ENCODE results near the gene ADAMTS2. TPM values are rescaled to one million over a fixed set of nuclear protein-coding genes. Genes with fewer than 3 reads are reported as not detected.

Gene ADAMTS2
- total RNA-seq, 2 donors from 2014 or later = not detected

- no peaks in the 10 kb centered on the region for H3K36me3 Mint-ChIP-seq
- ATAC-seq = no peak
- no peaks in the 10 kb centered on the region for H3K9me3 Mint-ChIP-seq
- no peak for DNase-seq (ENCODE audit: low spot score in 2 of 2)
- no peak overlapping the region for H3K27ac Mint-ChIP-seq
These were observed 151.5 kb downstream of the ADAMTS2 start for GRCh38 chr5:179193746-179194145.

DNA sequence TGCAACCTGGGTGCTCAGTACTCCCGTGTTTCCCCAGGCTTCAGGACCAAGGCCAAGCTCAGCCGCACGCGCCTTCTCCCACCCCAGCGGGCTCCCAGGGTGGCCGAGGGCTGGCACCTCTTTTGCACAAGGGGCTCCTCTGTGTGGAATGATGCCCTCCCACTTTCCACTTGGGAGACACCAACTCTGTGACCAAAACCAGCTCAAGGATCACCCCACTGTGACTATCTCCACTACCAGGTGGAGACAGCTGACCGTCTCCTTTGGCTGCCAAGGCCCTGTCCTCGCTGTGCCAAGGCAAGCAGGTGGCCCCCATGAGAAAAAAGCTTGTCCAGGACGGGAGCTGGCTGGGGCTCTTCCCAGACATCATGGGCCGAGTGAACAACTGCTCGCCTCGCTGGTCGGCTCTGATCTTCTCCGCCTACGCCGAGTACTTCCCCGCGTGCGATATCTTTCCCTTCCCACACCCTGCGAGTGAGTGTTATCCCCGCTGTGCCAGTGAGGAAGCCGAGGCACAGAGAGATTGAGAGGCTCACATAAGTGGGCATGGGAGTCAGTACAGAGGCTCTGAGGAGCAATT is 152.3 kb downstream of the ADAMTS2 start:
- H3K27ac Mint-ChIP-seq = no peak overlapping the region
- H3K9me3 Mint-ChIP-seq = no peaks in the 10 kb centered on the region
- no peak for DNase-seq (ENCODE audit: low spot score in 2 of 2)
- ATAC-seq = no peak
- no peaks in the 10 kb centered on the region for H3K36me3 Mint-ChIP-seq

- no peaks in the 10 kb centered on the region for H3K36me3 Mint-ChIP-seq
These were observed 152.9 kb downstream of the ADAMTS2 start for GRCh38 chr5:179192185-179192890.

DNA sequence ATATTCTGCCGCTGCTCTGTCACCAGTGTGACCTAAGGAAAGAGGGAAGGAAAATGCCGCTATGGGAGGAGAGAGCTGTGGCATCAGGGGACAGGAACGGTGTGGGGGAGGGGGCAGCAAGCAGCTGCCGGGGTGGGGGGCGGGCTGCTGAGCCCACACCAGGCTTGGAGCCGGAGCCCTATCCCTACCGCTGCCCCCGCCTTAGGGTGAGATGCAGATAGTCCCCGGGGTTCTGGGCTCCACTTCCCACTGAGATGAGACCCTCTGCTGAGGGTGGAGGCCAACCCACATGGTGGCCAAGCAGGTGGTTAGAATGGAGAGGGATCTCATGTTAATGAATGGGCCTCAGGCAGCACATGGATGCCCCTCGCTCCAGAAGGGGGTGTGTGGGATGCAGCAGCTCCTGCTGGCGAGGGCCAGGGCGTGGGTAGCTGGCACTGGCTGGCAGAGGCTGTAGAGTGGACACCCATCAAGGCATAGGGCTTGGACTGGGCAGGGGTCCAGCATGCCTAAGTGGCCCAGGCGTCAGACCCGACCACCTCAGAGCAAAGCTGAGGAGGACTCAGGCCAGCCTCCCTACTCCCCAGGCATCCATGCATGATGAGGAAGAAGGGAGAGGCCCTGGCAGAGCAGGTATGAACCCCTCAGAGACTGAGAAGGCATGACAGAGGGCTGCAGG is 153.6 kb downstream of the ADAMTS2 start:
- Mint-ChIP-seq H3K27ac (no peak overlapping the region), H3K9me3 (no peaks in the 10 kb centered on the region), H3K36me3 (no peaks in the 10 kb centered on the region)
- ATAC-seq (no peak), DNase-seq (ENCODE audit: low spot score in 2 of 2) (no peak)

More at GRCh38 chr5:179192185-179192890, 152.9 kb downstream of the ADAMTS2 start:
- DNase-seq (ENCODE audit: low spot score in 2 of 2) (no peak), ATAC-seq (no peak)
- Mint-ChIP-seq H3K9me3 (no peaks in the 10 kb centered on the region), H3K27ac (no peak overlapping the region)

DNA sequence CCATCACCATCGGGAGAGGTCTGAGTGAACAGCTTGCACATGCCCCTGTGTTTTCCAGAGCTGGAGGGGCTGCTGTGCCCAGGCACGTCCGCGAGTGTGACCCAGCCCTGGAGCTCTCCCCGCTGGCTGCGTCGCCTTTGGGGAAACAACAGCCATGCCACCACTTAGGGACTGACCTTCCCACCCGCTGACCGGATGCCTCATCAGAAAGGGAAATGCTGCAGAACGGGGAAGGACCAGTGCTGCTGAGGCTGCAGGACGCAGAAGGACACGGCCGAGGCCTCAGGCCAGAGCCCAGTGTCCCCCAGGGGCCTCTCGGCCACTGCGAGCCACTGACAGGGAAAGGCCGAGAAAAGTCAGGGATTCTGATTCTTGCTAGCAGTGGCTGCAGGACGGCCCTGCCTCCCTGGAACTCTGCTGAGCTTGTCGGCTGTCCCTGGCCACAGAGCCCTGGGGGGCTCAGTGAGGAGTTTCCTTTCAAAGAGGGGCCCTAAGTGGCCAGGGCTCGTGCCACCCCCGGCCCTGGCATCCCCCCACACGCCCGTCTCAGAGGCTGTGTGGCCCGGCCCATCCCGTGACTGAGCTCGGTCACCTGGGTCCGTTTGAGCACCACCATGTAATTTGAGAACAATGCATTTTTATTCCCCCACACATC is 154.3 kb downstream of the ADAMTS2 start:
- Mint-ChIP-seq H3K36me3 (no peaks in the 10 kb centered on the region), H3K27ac (no peak overlapping the region), H3K9me3 (no peaks in the 10 kb centered on the region)
- DNase-seq (ENCODE audit: low spot score in 2 of 2) (no peak), ATAC-seq (no peak)

DNA sequence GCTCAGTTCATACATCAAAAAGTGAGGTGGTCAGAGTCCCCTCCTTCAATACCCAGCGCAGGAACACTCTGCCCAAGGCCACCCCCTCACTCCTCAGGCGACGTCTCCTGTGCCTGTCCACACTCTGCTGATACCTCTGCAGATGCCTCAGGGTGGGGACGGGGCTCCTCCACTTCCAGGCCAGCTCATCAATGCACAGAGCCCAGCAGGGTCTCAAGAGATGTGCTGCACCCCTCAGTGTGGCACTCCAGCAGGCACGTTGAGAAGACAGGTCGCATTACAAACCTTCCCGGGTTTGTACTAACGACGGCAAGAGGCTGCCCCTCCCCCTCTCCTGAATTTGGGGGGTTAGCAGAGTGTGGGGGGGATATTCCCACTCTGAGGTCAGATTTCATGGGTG is 156.6 kb downstream of the ADAMTS2 start:
- Mint-ChIP-seq H3K9me3 (no peaks in the 10 kb centered on the region), H3K27ac (no peak overlapping the region), H3K36me3 (no peaks in the 10 kb centered on the region)
- DNase-seq (ENCODE audit: low spot score in 2 of 2) (no peak), ATAC-seq (no peak)

GRCh38 chr5:179187681-179188575 is 157.3 kb downstream of the ADAMTS2 start:
- H3K27ac Mint-ChIP-seq = no peak overlapping the region
- no peaks in the 10 kb centered on the region for H3K36me3 Mint-ChIP-seq

GRCh38 chr5:179187229-179187678 is 158.0 kb downstream of the ADAMTS2 start:
- DNase-seq (ENCODE audit: low spot score in 2 of 2) = no peak
- H3K27ac Mint-ChIP-seq = no peak overlapping the region
- no peaks in the 10 kb centered on the region for H3K9me3 Mint-ChIP-seq
- no peaks in the 10 kb centered on the region for H3K36me3 Mint-ChIP-seq
- ATAC-seq = no peak

More at GRCh38 chr5:179187681-179188575, 157.3 kb downstream of the ADAMTS2 start:
- ATAC-seq (no peak), DNase-seq (ENCODE audit: low spot score in 2 of 2) (no peak)
- H3K9me3 Mint-ChIP-seq = no peaks in the 10 kb centered on the region

DNA sequence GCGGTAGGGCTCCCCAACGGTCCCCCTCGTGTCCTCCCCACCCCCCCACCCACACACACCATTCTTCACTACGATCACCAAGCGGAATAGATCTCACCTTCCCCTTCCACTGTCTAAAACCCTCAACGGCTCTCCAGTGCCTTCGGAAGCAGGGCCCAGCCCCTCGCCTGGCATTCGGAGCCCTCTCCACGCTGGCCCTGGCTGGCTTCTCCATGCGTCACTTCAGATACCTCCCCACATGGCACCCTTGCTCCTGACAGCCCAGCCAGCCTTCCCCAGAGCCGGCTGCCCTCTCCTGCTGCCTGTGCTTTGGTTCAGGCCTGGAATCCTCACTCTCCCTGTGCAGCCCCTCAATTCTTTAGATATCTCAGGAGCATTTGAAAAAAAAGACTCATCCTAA is 158.5 kb downstream of the ADAMTS2 start:
- ATAC-seq (no peak), DNase-seq (ENCODE audit: low spot score in 2 of 2) (no peak)
- no peak overlapping the region for H3K27ac Mint-ChIP-seq
- H3K9me3 Mint-ChIP-seq = no peaks in the 10 kb centered on the region
- H3K36me3 Mint-ChIP-seq = no peaks in the 10 kb centered on the region

- ATAC-seq (no peak), DNase-seq (ENCODE audit: low spot score in 2 of 2) (no peak)
- Mint-ChIP-seq H3K36me3 (no peaks in the 10 kb centered on the region), H3K27ac (no peak overlapping the region), H3K9me3 (no peaks in the 10 kb centered on the region)
These were observed 159.3 kb downstream of the ADAMTS2 start for GRCh38 chr5:179185941-179186411.

GRCh38 chr5:179185256-179185940 is 159.9 kb downstream of the ADAMTS2 start:
- ATAC-seq = no peak
- Mint-ChIP-seq H3K27ac (no peak overlapping the region), H3K36me3 (no peaks in the 10 kb centered on the region)

GRCh38 chr5:179184521-179185050 is 160.7 kb downstream of the ADAMTS2 start:
- ATAC-seq = no peak
- no peak for DNase-seq (ENCODE audit: low spot score in 2 of 2)
- Mint-ChIP-seq H3K36me3 (no peaks in the 10 kb centered on the region), H3K9me3 (no peaks in the 10 kb centered on the region), H3K27ac (no peak overlapping the region)

More at GRCh38 chr5:179185256-179185940, 159.9 kb downstream of the ADAMTS2 start:
- no peaks in the 10 kb centered on the region for H3K9me3 Mint-ChIP-seq
- no peak for DNase-seq (ENCODE audit: low spot score in 2 of 2)

GRCh38 chr5:179183481-179183880 is 161.8 kb downstream of the ADAMTS2 start:
- no peak for ATAC-seq
- DNase-seq (ENCODE audit: low spot score in 2 of 2) = no peak
- no peaks in the 10 kb centered on the region for H3K36me3 Mint-ChIP-seq
- H3K27ac Mint-ChIP-seq = no peak overlapping the region
- H3K9me3 Mint-ChIP-seq = peaks cover 0 to 3% of the 10 kb centered on the region in 2 donors

GRCh38 chr5:179182601-179183000 is 162.7 kb downstream of the ADAMTS2 start:
- Mint-ChIP-seq H3K9me3 (peaks cover 0 to 5% of the 10 kb centered on the region in 2 donors), H3K27ac (no peak overlapping the region), H3K36me3 (no peaks in the 10 kb centered on the region)
- ATAC-seq (no peak), DNase-seq (ENCODE audit: low spot score in 2 of 2) (no peak)

DNA sequence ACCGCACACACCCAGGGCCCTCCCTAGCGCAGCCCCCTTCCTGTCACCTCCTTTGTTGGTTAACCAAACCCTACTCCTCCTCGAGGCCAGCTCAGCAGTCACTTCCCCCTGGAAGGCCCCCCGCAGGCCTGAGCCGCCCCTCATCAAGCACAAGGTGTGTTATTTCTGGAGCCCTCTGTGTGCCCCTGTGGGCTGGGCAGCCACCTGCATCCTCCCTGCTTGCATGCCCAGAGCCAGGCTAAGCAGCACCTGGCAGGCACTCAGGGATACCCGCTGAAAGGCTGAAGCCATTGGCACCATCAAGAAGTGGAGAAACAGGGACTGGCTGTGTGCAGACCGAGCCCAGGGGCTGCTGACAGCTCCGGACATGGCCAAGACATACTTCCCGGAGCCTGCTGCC is 163.3 kb downstream of the ADAMTS2 start:
- DNase-seq (ENCODE audit: low spot score in 2 of 2) (no peak), ATAC-seq (no peak)
- Mint-ChIP-seq H3K9me3 (peaks cover 0 to 5% of the 10 kb centered on the region in 2 donors), H3K27ac (no peak overlapping the region), H3K36me3 (no peaks in the 10 kb centered on the region)

Data from activated naive CD4-positive, alpha-beta T cell treated with anti-CD3 and anti-CD28 coated beads, Interleukin-2, amount 50 U/mL, for 72 hours (primary cell).